Measurements from ENCODE around the gene SAP25. TPM values are rescaled to one million over a fixed set of nuclear protein-coding genes. Genes with fewer than 3 reads are reported as not detected.

Gene SAP25
- total and polyA plus RNA-seq, 4 donors, result 0.33 to 0.84 (median 0.56) TPM; not detected in 1

- Histone ChIP-seq H3K27ac (ENCODE audit: low read depth in 1 of 2, low read length in 2 of 2) (peak within 1 kb of the TSS; percentile 97 to 98), H3K4me3 (ENCODE audit: low read depth in 1 of 3, low read length in 3 of 3) (peak within 1 kb of the TSS; percentile 77 to 94 (median 85)), H3K36me3 (ENCODE audit: control insufficient read depth in 4 of 4, insufficient read depth in 3 of 4, low read depth in 1 of 4, low read length in 3 of 4) (peaks cover 7 to 17% (median 10%) of the 10 kb centered on the region in 4 donors), H3K9ac (ENCODE audit: low read depth in 1 of 2, low read length in 2 of 2) (peak within 1 kb of the TSS; percentile 63 to 76), H3K4me1 (ENCODE audit: control insufficient read depth in 4 of 4, insufficient read depth in 4 of 4, low read length in 3 of 4) (peaks cover 2 to 38% (median 23%) of the 10 kb centered on the region in 4 donors), H3K9me3 (ENCODE audit: control insufficient read depth in 4 of 4, low read length in 3 of 4) (no peaks in the 10 kb centered on the region), H3K27me3 (ENCODE audit: control insufficient read depth in 4 of 4, insufficient read depth in 4 of 4, low read length in 3 of 4) (no peaks in the 10 kb centered on the region)
- no peak for DNase-seq (ENCODE audit: low spot score)
- TF ChIP-seq EGR1 (IDR thresholded peaks at IDR 0.05; ENCODE audit: low read depth in 2 of 2), result peak in 1 of 2 donors; percentile 86
- TF ChIP-seq MAX (IDR thresholded peaks at IDR 0.05), result no peak
- peak; percentile 72 for TF ChIP-seq REST (IDR thresholded peaks at IDR 0.05)
- no peak for TF ChIP-seq ATF3 (IDR thresholded peaks at IDR 0.05)
- TF ChIP-seq GABPA (IDR thresholded peaks at IDR 0.05 in 1 of 2, conservative IDR thresholded peaks at IDR 0.05 in 1 of 2), result peak in 1 of 2 donors; percentile 82
- TF ChIP-seq TAF1 (conservative IDR thresholded peaks at IDR 0.05), result peak; percentile 77
- peak; percentile 84 for TF ChIP-seq YY1 (IDR thresholded peaks at IDR 0.05)
- peak; percentile 27 for TF ChIP-seq FOXA1 (IDR thresholded peaks at IDR 0.05)
- TF ChIP-seq RAD21 (IDR thresholded peaks at IDR 0.05), result peak in 1 of 2 donors; percentile 15
- TF ChIP-seq RXRA (IDR thresholded peaks at IDR 0.05), result no peak
- TF ChIP-seq NR2F2 (IDR thresholded peaks at IDR 0.05), result peak; percentile 22
- peak in 1 of 2 donors; percentile 43 for TF ChIP-seq JUND (IDR thresholded peaks at IDR 0.05)
- TF ChIP-seq CTCF (IDR thresholded peaks at IDR 0.05; ENCODE audit: low read depth, low read length, missing input control), result no peak
- TF ChIP-seq FOXA2 (IDR thresholded peaks at IDR 0.05), result peak; percentile 30
- no peak for TF ChIP-seq ZBTB33 (IDR thresholded peaks at IDR 0.05)
- peak in 1 of 2 donors; percentile 7 for TF ChIP-seq HNF4A (conservative IDR thresholded peaks at IDR 0.05)
- WGBS, result under 1% methylated on average over 61 of the region's 61 CpGs
Observed at GRCh38 chr7:100585511-100586265, 12.0 kb upstream of the SAP25 start, which contains the start of gene LRCH4. Gene LRCH4, minus strand, starts transcription at chr7:100586129. Its CDS starts 29 bp downstream, at chr7:100586100.
